COLO668 (cell line): Measurements from ENCODE around the gene ITGA7.
"Not testable (repeated sequence)": the region's sequence is repeated elsewhere in the genome, so short reads cannot be mapped to it uniquely, and the experiment has no call there.

Experiments
- DNase-seq: peaks from one replicate; lab custom pipeline; 2025; ENCODE audit not compliant: unreplicated experiment; lab: John Stamatoyannopoulos, UW

The ITGA7 gene

DNA sequence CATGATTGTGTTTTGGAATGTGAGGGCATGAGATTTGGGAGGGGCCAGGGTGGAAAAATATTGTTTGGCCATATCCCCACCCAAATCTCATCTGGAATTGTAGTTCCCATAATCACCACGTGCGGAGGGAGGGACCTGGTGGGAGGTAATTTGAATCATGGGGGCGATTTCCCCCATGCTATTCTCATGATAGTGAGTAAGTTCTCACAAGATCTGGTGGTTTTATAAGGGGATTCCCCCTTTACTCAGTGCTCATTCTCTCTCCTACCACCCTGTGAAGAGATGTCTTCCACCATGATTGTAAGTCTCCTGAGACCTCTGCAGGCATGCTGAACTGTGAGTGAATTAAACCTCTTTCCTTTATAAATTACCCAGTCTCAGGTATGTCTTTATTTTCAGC lies 55.4 kb downstream of the ITGA7 start:
- no peak for DNase-seq

DNA sequence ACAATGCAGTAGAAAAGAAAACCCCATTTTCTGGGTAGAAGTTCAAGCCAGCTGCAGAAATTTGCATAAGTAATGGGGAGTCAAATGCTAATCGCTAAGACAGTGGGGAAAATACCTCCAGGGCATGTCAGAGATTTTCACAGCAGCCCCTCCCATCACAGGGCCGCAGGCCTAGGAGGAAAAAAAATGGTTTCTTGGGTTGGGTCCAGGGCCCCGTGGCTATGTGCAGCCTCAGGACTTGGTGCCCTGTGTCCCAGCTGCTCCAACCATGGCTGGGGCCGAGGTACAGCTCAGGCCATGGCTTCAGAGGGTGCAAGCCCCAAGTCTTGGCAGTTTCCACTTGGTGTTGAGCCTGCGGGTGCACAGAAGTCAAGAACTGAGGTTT lies 56.4 kb downstream of the ITGA7 start:
- no peak for DNase-seq

DNA sequence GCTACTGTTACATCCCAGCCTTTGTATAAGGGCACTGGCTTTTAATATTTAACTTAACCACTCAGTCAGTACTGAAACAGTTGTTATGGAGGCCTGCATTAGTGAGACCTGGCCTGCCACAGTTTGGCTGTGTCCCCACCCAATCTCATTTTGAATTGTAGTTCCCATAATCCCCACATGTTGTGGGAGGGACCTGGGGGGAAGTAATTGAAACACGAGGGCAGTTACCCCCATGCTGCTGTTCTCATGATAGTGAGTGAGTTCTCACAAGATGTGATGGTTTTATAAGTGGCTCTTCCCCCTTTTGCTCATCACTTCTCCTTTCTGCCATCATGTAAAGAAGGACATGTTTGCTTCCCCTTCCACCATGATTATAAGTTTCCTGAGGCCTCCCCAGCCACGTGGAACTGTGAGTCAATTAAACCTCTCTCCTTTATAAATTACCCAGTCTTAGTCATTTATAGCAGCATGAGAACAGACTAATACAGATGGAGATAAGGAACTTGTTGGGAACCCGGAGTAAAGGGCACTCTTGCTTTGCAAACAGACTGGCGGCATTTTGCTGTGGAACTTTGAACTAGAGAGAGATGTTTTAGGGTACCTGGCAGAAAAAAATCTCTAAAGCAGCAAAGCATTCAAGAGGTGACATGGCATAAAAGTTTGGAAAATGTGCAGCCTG lies 56.9 kb downstream of the ITGA7 start:
- DNase-seq, result not testable (repeated sequence)

DNA sequence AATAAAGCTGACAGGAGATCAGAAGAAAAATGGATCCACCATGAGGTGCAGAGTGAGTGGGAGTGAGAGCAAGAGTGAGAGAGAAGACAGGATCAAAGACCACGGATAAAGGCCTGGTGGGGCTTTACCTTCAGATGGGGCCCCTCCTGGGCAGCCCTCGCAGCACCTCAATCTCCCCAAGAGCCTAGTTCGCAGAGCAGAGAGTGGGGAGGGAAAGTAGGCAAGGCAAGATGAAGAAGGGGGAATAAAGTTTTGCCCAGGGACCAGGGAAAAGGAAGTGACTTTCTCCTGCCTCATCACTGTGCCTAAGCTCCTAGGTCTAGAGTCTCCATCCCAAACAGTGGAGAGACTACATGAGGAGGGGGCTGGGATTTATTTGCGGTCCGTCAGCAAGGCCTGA lies 60.7 kb downstream of the ITGA7 start:
- DNase-seq, result no peak

DNA sequence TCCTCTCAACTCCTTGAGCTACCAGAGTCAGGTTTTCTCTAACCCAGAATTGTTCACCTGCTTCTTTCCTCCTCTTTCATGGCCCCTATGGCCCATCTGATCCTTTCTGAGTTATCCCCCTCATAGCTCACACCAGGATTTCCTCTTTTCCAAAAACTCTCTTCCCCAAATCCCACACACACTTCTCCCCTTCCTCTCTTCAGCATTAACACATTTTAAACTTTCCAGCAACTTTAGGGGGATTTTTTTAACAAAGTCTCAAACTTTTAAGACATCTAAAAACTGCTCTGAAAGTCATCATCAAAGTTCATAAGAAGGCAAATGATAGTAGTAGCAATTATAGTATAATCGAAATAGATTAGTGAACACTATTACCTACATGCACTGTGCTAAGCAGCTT lies 63.1 kb downstream of the ITGA7 start:
- DNase-seq, result no peak

DNA sequence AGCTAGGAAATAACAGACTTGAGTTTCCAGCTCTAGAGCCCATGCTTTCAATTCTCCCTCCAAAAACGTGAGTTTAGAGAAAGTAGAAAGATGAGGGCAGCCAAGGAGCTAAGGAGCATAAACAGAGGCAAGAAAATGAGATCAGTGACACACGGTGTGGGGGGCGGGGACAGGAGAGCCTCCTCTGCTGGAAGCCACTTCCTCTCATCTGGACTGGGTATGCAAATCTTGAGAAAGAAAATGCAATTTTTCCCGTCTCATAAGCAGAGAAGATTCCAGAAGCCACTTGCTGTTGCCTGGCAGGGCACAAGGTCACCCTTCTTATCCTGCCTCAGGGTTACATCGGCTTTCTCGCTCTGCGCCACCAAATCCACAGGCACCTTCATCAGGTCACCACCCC lies 65.0 kb downstream of the ITGA7 start:
- no peak for DNase-seq

DNA sequence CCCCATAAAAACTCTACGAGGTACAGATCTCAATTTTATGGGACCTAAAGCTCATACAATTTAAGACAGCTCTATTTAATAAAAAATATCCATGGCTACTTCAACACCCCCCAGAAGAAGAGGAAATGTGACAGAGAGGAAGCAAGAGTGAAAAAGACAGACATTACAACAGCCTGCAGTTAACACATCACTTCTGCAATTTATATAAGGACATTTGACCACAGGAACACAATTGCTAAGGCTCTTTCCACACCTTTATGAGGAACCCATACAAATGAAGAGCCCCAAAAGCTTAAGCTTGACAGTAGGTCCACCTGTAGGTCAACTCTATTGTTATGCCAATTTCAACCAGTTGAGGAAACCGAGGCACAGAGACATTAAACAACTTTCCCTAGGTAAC lies 65.4 kb downstream of the ITGA7 start:
- DNase-seq, result no peak

DNA sequence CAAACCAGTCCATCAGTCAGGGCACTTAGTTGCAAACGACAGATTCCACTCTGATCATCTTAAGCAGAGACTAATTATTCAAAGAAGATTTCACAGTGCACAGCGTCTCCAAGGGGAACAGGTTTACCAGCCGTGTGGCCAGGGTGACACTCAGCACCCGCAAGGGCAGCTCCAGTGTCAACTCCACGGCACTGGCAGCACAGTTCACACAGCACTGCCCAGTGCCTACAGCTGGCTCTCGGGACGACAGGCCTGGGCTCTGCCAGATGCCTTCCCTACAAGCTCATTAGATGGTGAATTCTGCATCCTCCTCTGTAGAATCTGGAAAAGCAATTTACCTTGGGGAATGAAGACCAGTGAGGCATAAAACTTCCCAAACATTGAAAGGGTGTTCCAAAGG lies 66.1 kb downstream of the ITGA7 start:
- DNase-seq, result no peak

DNA sequence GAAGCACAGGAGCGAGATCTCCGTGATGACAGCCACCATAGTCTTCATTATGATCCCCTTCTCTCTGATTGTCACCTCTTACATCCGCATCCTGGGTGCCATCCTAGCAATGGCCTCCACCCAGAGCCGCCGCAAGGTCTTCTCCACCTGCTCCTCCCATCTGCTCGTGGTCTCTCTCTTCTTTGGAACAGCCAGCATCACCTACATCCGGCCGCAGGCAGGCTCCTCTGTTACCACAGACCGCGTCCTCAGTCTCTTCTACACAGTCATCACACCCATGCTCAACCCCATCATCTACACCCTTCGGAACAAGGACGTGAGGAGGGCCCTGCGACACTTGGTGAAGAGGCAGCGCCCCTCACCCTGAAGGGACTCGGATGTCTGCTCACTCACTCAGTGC lies 70.2 kb downstream of the ITGA7 start:
- no peak for DNase-seq

DNA sequence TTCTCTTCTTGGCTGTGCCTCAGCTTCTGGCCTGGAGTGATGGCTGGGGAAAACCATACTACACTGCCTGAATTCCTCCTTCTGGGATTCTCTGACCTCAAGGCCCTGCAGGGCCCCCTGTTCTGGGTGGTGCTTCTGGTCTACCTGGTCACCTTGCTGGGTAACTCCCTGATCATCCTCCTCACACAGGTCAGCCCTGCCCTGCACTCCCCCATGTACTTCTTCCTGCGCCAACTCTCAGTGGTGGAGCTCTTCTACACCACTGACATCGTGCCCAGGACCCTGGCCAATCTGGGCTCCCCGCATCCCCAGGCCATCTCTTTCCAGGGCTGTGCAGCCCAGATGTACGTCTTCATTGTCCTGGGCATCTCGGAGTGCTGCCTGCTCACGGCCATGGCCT lies 70.9 kb downstream of the ITGA7 start, which contains the start of gene OR10P1:
OR10P1 (plus strand) TSS at position 40 of the 400 bp plus-strand sequence; CDS start at position 40, 0 bp downstream.
- no peak for DNase-seq

DNA sequence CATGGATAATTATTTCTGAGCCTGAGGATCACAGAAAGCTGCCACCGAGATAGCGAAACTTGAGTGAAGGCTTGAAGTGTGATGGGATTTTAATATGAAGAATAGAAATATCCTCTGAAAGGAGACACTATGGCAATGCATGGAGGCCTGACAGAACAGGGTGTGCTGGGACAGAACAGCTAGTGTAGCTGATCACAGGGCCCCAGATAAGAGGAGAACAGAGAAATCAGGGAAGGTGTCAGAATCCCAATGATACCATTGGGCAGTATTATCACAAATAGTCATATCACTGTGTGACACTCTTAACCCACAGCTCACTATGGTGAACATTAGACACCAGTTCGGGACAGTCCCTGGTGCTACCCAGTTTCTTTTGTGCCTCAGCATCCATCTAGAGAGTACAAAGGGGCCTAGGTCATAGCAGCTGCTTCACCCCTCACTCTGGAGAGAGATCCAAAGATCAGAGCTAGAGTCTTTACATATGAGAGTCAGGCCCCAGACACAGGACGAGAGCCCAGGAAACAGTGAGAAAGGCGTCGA lies 71.5 kb downstream of the ITGA7 start:
- no peak for DNase-seq
